Testis (tissue), 2 donors: ENCODE measurements around the gene NELL2.

Experiments
- CTCF ChIP-seq, 3 experiments: fragments of 450-650 bp in 2 of 3; fragments of 200-600 bp in 1 of 3; sonication (generic) in 1 of 3; IDR thresholded peaks; one replicate each; pipeline ENCODE4 v1.5.1; 2016 to 2019; ENCODE audit warnings: antibody characterized with exemption in 3 of 3, mild to moderate bottlenecking in 2 of 3, moderate library complexity in 1 of 3
- POLR2A ChIP-seq: fragments of 450-650 bp; IDR thresholded peaks from one replicate; pipeline ENCODE4 v1.6.1; 2017; ENCODE audit warnings: antibody characterized with exemption, mild to moderate bottlenecking, moderate library complexity

GRCh38 chr12:44696542-44696941, 179.6 kb downstream of the NELL2 start:
- TF ChIP-seq POLR2A (no peak), CTCF (IDR thresholded peaks at IDR 0.05) (no peak)
